Medulla oblongata (tissue), 1 donor: Measurements from ENCODE around the gene STOX2.

Experiments used
- DNase-seq: peaks from one replicate; pipeline ENCODE4 v3.0.0-alpha.2; 2015; ENCODE audit errors: extremely low spot score

The STOX2 gene, protein sequence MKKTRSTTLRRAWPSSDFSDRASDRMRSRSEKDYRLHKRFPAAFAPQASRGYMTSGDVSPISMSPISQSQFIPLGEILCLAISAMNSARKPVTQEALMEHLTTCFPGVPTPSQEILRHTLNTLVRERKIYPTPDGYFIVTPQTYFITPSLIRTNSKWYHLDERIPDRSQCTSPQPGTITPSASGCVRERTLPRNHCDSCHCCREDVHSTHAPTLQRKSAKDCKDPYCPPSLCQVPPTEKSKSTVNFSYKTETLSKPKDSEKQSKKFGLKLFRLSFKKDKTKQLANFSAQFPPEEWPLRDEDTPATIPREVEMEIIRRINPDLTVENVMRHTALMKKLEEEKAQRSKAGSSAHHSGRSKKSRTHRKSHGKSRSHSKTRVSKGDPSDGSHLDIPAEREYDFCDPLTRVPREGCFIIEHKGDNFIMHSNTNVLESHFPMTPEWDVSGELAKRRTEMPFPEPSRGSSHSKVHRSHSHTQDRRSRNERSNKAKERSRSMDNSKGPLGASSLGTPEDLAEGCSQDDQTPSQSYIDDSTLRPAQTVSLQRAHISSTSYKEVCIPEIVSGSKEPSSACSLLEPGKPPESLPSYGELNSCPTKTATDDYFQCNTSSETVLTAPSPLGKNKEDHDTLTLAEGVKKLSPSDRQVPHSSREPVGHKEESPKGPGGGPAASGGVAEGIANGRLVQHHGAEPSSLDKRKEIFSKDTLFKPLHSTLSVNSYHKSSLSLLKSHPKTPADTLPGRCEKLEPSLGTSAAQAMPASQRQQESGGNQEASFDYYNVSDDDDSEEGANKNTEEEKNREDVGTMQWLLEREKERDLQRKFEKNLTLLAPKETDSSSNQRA (N-terminal part only)

DNA sequence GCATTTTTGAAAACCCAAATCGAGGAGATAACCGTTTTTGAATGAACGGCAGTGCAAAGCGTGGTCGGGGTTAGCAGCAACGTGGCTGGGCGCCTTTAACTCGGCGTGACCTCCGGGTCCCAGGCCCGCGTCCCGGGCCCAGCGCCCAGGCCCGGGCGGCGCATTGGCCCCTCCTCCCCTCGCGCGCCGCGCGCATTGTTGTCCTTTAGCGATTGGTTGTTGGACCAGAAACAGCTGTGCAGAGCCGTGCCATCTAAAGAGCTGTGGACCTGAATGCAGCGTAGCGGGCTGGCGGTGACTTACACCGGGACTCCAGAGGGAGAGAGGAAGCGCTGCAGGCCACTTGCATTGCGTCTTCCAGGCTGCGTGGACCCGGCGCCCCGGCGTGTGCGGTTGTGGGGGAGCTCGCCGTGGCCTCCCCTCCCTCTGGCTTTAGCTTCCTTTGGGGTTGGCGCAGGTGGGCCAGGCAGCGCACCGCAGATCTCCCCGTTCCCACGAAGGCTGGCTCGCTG, at the start of gene STOX2:
TSS of gene STOX2 (plus strand) at position 227 of the 512 bp plus-strand sequence. CDS start 1,484 bp downstream, outside the sequence.
- peak; percentile 85 for DNase-seq

DNA sequence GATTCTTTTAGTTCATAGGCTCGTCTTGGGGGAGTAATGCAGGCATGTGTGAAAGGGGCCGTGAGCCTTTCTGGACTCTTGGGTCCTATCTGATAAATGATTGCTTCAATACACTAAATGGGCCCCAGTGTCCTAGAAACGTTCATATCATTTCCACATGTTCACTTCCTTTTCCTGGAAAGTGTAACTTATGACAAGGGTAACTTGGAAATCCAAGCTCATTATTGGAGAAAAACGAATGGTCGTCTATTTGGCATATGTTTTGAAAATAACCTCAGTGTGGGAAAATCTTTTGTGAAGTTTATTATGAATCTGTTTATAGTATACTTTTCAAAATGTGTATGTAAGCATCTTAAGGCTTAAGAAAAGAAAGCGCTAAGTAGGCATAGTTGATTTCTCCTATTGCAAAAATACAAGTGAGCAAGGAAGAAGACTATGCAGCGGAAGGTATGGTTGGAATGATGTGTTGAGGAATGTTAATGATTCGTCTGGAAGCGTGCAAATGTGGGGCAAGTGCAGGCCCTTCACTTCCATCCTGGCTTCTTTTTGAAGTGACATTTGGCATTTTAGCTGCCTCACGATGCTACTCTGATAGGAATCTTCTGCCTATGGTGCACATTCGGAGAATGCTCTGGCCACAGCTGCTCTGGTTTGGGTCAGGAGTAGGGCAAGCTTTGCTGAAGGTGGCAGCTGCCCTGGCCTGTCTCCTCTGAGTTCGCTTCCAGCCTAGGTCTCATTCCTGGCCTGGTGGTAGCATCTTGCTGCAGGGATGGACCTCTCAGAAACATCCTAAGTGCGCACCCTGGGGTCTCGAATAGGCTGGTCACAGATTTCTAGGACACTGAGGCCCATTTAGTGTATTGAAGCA, 49.5 kb upstream of the STOX2 start:
- DNase-seq, result no peak

DNA sequence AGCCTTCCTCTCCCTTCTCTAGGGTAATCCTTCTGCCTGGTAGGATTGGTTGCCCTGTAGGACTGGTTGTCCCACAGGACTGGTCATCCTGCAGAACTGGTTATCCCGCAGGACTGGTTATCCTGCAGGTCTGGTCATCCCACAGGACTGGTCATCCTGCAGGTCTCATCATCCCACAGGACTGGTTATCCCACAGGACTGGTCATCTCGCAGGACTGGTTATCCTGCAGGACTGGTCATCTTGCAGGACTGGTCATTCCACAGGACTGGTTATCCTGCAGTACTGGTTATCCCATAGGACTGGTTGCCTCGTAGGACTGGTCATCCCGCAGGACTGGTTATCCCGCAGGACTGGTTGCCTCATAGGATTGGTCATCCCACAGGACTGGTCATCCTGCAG, 48.1 kb upstream of the STOX2 start:
- no peak for DNase-seq

DNA sequence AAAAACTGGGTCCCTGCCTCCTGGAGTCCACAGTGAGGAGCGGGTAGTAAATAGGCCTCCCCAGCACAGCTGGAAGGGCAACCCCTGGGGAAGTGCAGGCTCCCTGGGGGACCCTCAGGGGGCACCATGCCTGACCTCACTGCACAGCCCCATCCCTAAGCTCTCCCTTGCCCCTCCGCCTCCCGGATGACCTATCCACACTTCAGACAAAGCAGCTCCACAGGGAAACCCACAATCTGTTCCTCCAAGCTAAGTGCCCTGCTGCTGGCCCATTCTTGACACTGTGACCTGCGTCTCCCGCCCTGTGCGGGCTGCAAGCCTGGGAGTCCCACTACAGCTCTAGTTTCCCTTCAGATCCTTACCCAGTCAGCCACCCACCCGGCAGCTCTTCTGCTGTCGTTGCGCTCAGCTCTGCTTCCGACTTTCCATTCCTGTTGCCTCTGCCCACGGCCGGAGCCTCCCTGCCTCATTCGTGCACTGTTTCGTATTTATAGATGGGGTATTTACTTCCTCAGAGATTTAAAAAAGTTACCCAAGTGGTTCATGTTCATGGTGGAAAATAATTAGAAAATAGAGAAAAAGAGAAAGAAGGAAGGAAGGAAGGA, 47.0 kb upstream of the STOX2 start:
- no peak for DNase-seq

DNA sequence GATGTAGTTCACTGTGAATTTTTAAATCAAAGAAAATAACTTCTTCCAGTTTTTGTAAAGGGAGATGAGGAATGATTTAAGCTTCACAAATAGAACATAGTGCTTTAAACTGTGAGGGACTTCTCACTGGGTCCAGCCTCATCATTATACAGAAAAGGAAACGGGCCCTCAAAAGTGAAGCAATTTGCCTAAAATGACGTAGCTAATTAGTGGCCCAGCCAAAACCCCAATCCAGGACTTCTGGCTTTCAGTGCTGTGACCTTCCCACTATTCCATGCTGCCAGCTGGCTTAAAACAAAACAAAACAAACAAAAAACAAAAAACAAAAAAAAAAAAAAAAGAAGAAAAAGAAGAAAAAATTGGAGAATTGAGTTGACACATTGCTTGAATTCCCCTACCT, 45.0 kb upstream of the STOX2 start:
- peak; percentile 4 for DNase-seq

DNA sequence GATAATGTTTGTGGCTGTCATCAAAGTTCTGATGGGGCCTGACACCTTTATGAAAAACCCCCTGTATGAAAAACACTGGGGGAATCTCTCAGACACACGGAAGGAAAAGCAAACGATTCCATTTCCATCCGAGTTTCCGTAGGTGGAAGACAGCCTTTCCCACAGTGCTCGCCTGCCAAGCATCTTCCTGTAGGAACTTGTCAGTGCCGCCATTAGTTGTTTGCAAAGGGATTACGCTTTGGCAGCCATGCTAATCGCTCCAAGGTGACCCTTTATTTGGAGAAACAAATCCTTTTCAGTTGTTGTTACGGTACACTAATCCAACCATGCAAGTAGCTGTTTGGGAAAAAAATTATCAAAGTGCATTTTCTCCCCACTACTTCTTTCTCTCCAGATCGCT, 44.4 kb upstream of the STOX2 start:
- no peak for DNase-seq

DNA sequence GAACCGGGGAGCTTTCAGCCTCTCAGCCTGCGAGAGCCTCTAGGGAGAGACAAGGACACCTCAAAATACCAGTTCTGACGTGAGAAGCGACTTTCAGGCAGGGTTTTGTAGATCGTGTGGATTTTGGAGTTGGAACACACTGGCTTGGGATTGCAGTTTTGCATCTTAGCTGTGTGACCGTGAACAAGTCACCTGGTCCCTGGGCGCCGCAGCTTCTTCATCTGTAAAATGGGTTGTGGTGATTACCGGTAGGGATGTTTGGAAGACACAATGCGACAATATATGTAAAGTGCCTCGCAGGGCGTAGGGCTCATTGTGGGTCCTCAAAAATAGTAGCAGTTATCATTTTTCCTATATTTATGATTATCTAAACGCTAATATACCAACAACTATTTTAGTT, 43.7 kb upstream of the STOX2 start:
- no peak for DNase-seq

DNA sequence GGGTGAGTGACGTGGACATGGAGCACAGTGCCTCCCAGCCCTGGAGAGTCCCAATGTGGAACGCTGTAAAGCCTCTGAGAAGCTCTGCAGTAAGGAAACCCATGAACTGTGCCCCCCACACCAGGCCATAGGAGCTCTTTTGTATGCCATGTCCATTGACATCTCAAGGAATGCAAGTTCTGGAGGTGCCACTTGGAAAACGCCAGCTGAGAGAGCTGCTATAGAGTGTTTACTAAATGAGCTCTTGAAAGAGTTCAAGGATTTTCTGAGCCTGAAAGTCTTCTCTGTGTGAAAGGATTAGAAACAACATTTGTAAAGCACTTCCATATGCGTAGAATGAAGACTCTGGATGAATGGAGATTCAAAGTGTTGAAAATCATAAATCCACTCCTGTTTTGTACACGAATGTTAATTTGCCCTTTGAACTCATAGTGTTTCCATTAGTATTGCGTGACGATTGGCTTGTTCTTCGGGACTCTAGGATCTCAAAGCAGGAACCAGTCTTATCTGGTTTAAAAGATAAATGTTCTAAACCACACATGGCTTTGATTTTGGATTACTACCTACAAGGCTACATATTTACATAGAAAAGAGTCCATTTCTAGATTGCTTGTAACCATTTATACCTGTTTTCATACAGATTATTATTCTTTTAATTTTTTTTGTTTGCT, 41.8 kb upstream of the STOX2 start:
- no peak for DNase-seq

DNA sequence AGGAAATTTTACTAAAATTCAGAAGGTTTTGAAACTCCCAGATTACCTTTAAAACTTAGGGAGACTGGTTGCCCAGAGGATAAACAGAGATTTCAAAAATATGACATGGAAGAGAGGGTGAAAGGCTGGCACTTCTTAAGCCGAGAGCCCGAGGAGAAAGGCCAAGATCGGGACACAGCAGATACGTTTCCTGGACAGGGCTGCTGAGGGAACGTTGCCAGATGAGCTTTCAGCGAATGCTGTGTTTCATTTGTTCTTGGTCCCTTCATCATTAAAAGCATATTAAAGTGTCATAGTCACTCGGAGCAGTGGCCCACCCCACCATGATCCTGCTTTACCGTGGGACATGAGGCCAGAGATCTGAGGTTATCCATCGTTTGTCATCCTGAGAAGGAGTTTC, 37.9 kb upstream of the STOX2 start:
- no peak for DNase-seq

DNA sequence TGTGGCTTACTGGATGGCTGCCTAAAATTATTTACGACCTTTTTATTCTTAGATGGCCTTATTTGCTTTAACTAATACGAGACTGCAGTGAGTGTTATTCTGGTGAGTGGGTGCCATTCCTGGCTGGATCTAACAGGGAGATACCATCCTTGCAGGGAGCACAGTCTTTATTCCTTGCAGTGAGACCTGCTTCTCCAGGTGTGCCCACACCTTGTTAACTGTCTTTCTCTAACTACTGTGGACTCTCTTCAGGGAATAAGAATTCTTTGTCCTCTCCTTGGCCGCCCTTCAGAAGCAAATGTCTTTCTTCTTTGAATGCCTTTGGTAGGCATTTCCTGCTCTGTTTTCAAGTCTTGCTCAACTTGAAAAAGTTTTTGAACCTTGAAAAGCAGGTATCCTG, 34.1 kb upstream of the STOX2 start:
- no peak for DNase-seq

DNA sequence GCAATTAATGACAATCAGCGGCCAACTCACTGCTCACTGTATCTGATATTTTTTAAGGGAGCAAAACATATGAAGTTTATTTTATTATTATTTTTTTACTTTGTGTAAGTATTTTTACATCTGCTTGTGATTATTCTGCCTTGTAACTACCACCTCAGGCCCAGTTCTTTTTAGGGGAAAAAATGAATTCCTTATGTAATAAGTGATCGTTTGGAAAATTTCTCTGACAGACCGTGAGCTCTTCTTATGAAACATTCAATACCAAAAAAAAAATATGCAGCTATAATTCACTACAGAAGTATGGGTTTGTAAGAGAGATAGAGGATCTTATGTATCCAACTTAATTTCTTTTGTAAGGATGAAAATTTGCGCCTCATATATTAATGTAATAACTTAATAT, 33.5 kb upstream of the STOX2 start:
- no peak for DNase-seq

DNA sequence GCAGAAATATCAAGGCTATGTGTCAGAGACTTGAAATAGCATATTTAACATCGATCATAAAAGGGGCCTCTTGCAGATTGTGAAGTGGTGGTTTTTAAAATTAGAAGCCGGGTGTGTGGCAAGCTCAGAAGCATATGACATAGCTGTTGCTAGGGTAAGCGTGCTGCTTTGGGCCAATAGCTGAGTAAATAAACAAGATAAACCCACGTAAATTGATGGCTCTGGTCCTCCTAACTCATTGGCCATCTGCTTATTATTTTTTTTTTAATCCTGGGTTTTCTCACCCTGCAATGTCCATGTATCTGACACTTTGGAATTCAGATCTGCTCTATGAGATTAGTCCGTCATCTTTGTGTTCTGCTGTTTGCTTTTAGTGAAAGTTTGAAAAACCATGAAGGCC, 32.6 kb upstream of the STOX2 start:
- no peak for DNase-seq

DNA sequence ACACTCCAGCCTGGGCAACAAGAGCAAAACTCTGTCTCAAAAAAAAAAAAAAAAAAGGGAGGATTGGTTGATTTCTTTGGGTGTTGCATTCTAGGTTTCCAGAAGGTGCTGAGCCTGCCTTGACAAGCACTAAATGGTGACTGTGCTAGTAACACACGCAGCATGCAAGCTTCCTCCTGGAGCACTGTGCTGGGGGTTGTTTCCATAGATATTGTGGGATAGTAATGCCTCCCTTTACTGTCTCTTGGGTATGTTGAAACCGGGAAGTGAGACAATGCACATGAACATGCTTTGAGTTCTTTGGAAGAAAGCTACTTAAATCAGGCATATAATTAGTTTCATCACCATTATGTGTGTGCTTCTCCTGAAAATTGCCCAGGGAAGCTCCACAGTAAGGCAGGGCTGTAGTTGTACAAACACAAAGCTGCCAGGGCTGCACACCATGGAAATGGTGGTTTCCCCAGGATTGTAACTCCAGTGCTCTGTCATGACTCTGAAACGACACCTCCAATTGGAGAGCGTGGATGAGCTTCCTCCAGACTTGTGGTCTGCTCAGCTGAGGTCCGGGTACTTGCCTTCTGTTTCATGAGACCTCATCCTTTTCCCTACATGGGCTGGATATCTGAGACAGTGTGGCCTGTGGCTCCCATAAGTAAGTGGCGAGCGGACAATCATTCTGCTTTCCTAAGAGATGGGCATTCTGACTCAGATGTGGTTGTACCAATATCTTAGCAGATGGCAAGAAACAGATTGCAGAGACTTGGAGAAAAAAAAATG, 31.5 kb upstream of the STOX2 start:
- DNase-seq, result no peak

DNA sequence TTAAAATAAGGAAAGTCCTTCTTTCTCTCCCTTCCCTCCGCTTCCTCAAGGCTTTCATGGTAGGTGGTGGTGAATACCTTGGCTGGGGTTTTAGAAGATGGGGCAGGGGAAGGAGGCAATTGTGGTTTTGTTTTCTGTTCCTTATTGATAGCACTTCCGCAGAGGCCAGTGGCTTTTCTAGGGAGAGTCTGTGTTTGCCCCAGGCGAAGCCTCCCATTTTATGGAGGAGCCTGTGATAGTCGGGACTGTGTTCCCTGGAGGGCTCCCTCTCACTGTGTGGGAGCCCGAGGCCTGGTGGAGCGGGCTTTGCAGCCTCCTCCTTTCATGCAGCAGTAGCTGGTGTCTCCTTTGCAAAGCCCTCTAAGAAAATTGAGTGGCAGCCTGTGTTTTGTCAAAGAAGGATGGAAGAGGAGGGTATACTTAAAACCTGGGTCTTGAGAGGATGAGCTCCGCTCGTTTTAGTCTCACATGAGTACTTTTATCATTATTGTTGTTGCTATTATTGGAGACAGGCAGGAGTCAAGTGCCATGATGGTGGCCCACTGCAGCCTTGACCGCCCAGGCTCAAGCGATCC, 29.8 kb upstream of the STOX2 start:
- no peak for DNase-seq

DNA sequence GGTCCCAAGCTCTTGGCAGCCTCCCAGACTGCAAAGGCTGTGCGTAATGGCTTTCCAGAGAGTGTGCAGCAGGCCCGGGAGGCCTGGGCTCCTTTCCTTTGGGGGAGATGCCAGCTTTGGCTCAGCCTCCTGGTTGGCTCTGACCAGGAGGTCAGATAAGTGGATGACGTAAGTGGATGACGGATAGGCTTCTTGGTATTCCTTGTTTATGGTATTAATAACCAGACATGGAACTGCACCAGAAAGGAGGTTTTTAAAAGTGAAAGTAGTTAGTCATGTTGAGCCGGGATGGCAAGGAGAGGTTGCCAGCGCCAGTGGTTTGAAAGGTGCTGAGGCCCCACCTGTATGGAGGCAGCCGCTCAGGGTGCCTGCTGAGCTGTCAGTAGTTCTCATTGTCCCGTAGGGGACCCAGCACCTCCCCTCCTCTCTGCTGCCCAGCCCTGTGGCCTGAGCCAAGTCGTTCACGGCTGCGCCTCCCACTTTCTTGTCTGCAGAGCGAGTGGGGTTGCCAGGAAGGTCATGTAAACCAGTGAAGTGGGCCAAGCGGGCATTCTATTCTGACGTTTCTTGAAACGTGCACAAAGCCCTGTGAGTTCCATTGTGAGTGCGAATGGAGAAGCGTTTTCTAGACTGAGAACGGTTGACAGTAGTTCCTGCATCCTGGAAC, 28.7 kb upstream of the STOX2 start:
- peak; percentile 46 for DNase-seq

DNA sequence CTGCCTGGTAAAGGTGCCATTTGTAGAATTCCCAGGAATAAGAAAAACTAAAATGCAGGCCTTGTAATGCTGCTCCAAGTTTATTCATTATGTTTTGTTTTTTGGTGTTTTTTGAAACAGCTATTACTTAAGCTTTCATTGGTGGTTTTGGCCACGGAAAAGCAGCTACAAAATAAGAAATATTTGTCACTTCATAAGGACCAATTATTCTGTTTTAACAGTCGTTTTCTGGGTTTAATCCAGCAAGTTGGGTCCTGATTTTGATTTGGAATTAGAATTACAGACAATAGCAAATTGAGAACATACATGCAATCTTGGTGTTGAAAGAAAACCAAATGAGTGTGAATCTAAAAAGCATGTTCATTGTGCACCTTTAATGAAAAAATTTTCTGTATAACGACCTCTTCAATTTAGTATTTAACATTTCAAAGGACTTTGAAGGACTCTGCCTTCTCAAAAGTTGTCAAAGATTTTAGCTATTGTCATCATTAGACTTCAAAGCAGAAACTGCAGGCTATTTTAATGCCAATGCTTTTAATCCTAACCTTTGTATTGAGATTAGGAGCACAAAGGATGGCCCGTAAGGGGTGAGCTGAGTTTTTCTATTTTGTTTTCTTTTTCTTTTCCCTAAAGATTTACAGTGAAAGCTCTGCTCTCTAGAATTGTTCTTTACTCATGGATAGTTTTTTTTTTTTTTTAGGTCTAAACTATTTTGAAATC, 26.7 kb upstream of the STOX2 start:
- no peak for DNase-seq

DNA sequence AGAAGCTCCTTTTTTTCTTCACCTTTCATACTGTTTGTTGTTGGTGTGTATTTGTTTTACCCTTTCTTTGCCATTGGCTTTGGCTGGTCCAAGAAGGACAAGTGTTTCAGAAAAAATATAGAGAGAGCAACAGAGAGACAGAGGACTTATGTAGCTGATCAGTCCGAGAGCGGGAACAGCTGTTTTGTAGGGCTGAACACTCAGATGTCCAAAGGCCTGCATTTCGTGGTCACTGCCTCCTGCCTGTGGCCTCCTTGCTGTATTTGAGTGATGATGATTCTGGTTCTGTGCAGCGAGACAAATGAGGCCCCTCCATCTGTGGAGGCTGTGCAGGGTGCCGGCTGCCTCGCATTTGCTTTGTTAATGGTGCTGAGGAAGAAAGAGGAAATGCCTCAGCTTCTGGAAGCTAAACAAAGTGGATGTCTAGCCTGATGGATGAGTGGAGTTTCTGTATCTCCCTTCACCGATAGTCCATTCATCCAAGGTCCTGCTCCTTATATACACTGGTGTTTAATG, 19.8 kb upstream of the STOX2 start:
- DNase-seq, result no peak

DNA sequence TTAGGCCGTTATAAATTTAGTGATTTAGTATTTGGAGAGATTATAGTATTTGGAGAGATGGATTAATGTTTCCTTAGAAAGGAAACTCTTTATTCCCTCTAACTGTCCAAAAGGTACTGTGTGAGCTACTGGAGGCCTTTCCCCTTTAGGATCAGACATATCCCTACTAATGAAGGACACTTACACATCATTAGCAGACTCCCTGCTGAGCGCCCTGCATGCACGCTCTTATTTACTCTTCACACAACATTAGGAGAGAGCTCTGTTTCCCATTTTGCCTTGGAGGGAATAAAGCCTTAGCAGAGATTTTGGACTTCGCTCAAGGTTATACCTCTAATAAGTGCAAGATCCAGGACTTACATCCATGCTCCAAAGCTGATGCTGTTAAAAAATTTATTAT, 17.8 kb upstream of the STOX2 start:
- no peak for DNase-seq
